ENCODE data around the gene EOMES.

EOMES gene

DNA sequence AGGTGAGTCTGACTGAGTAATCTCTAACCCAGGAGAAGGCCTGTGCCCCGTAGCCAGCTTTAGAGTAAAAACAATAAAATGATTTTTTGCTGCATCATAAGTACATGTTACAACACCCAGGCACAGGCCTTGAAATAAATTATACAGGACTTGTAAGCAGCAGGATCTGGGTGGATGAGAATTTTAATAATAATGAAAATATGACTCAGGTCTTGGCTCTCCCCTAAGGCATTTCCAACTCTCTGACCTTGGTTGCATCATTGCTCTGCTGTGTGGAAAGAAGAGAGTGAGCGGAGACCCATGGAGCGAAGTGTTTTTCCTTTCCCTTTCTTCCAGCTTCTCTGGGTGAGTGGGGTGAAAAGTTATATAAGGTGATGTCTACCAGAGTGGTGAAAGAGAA, 44.6 kb downstream of the EOMES start:
- Mint-ChIP-seq H3K4me1 (peaks cover 28% of the 10 kb centered on the region), H3K36me3 (no peaks in the 10 kb centered on the region), H3K27ac (no peak overlapping the region)

DNA sequence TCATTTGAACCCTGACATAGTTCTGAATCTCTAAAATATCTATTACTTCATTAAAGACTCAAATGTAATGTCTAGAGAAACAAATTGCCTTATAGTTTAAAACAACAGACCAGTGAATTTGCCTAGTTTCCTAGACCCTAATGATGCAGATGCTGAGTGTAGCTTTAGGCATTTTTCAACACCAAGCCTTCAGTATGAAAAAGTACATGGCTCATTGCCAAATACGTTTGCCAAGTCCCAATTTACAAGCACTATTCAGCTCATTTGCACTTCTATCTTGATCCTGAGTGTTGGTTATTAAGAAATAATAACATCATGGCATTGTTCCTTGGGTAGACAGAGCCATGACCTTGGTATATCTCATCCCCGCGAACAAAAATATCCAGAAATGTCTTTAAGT, 46.8 kb downstream of the EOMES start:
- H3K9me3 Mint-ChIP-seq, result no peaks in the 10 kb centered on the region
- peaks cover 26% of the 10 kb centered on the region for H3K4me1 Mint-ChIP-seq
- H3K27me3 Mint-ChIP-seq, result no peaks in the 10 kb centered on the region
- no peak overlapping the region for H3K27ac Mint-ChIP-seq
- no peaks in the 10 kb centered on the region for H3K36me3 Mint-ChIP-seq
- no peak overlapping the region for H3K4me3 Mint-ChIP-seq
- ATAC-seq, result no peak

More for the DNA sequence above, 44.6 kb downstream of the EOMES start:
- H3K9me3 Mint-ChIP-seq, result no peaks in the 10 kb centered on the region
- no peaks in the 10 kb centered on the region for H3K27me3 Mint-ChIP-seq
- ATAC-seq, result no peak
- no peak overlapping the region for H3K4me3 Mint-ChIP-seq

GRCh38 chr3:27673701-27674100, 48.4 kb downstream of the EOMES start:
- no peaks in the 10 kb centered on the region for H3K9me3 Mint-ChIP-seq
- no peak for ATAC-seq
- H3K27me3 Mint-ChIP-seq, result no peaks in the 10 kb centered on the region
- no peak overlapping the region for H3K4me3 Mint-ChIP-seq
- H3K27ac Mint-ChIP-seq, result no peak overlapping the region
- peaks cover 35% of the 10 kb centered on the region for H3K4me1 Mint-ChIP-seq
- no peaks in the 10 kb centered on the region for H3K36me3 Mint-ChIP-seq

GRCh38 chr3:27671101-27671500, 51.0 kb downstream of the EOMES start:
- Mint-ChIP-seq H3K4me3 (no peak overlapping the region), H3K27me3 (no peaks in the 10 kb centered on the region), H3K9me3 (no peaks in the 10 kb centered on the region), H3K36me3 (no peaks in the 10 kb centered on the region), H3K27ac (peak overlapping the region; percentile 69), H3K4me1 (peaks cover 46% of the 10 kb centered on the region)
- ATAC-seq, result no peak

- H3K27ac Mint-ChIP-seq, result peak overlapping the region; percentile 69
- H3K4me3 Mint-ChIP-seq, result no peak overlapping the region
- H3K36me3 Mint-ChIP-seq, result no peaks in the 10 kb centered on the region
- no peaks in the 10 kb centered on the region for H3K27me3 Mint-ChIP-seq
- ATAC-seq, result no peak
- H3K4me1 Mint-ChIP-seq, result peaks cover 46% of the 10 kb centered on the region
- H3K9me3 Mint-ChIP-seq, result no peaks in the 10 kb centered on the region
Observed at GRCh38 chr3:27670619-27671018, 51.5 kb downstream of the EOMES start.

DNA sequence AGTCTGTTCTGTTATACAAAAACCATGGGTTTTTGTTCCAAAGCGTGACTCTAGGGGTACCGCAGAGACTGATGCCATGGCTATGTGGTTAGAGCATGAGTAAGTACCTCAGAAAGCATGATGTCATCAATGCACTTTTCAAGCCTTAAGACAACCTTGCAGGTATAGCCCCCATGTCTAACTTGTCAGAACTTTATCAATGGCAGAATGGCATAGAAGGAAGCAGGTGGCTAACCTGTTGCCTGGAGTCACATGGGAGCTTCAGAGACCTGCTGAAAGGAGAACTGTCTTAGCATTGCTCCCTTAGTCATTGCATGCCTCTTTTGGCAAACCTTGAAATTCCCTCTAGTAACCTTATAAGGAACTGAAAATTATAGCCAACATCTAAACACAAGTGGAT, 52.5 kb downstream of the EOMES start:
- Mint-ChIP-seq H3K27ac (peak overlapping the region; percentile 69), H3K27me3 (no peaks in the 10 kb centered on the region), H3K4me1 (peaks cover 46% of the 10 kb centered on the region), H3K4me3 (no peak overlapping the region), H3K9me3 (no peaks in the 10 kb centered on the region), H3K36me3 (no peaks in the 10 kb centered on the region)
- ATAC-seq, result peak; percentile 96

- peaks cover 35% of the 10 kb centered on the region for H3K4me1 Mint-ChIP-seq
- H3K4me3 Mint-ChIP-seq, result no peak overlapping the region
- no peaks in the 10 kb centered on the region for H3K9me3 Mint-ChIP-seq
- H3K27me3 Mint-ChIP-seq, result no peaks in the 10 kb centered on the region
- H3K36me3 Mint-ChIP-seq, result no peaks in the 10 kb centered on the region
- H3K27ac Mint-ChIP-seq, result no peak overlapping the region
- ATAC-seq, result no peak
Observed at GRCh38 chr3:27667751-27668150, 54.4 kb downstream of the EOMES start.

- Mint-ChIP-seq H3K27ac (peak overlapping the region; percentile 45), H3K4me3 (peak overlapping the region; percentile 2), H3K36me3 (no peaks in the 10 kb centered on the region), H3K4me1 (peaks cover 37% of the 10 kb centered on the region), H3K27me3 (no peaks in the 10 kb centered on the region), H3K9me3 (no peaks in the 10 kb centered on the region)
- ATAC-seq, result peak; percentile 56
Observed at GRCh38 chr3:27666708-27667107, 55.4 kb downstream of the EOMES start.

DNA sequence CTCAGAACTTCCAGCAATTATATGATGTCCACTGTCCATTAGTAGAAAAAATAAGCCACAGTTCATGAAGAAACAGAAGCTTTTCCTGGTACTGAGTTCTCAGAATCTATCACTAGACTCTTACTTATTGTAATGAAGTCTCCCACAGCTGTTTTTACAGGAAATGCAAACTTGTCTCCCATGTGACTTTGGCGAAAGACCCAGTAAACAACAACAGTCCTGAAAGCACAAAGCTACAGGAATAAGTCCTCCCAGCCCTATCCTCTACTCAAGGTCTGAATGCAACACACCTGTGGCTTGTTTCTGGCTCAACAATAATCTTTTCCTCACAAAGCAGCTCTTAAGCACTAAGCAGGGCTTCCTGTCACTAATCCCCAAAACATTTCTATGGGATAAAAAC, 55.9 kb downstream of the EOMES start:
- Mint-ChIP-seq H3K27ac (peak overlapping the region; percentile 45), H3K36me3 (no peaks in the 10 kb centered on the region), H3K9me3 (no peaks in the 10 kb centered on the region), H3K27me3 (no peaks in the 10 kb centered on the region), H3K4me1 (peaks cover 41% of the 10 kb centered on the region), H3K4me3 (peak overlapping the region; percentile 2)
- ATAC-seq, result no peak

Data from stimulated activated memory B cell treated with anti-CD40 and anti-IgM and Interleukin-4, amounts not matched to agents 10 μg/mL and 1 μg/mL and 100 μg/mL, for 72 hours (primary cell).